Suprapubic skin (tissue), 4 donors: ENCODE results near the gene NCBP2L.

Source experiments
- POLR2A ChIP-seq, 2 donors: fragments of 450-650 bp; IDR thresholded peaks; one replicate each; pipeline ENCODE4 v1.6.1; 2017; ENCODE audit warnings: antibody characterized with exemption in 2 of 2, mild to moderate bottlenecking in 2 of 2, moderate library complexity in 2 of 2
- POLR2AphosphoS5 ChIP-seq, 3 donors: sonication (generic); formaldehyde crosslinking; IDR thresholded peaks; one replicate each; pipeline ENCODE4 v1.6.1; 2017; ENCODE audit warnings: antibody characterized with exemption in 3 of 3
- TF ChIP-seq, protein P1 (sequence below), 2 donors: fragments of 200-600 bp in 1 of 2; fragments of 450-650 bp in 1 of 2; sonication (generic) in 1 of 2; IDR thresholded peaks; one replicate each; pipeline ENCODE4 v1.5.1; 2016 to 2019; ENCODE audit warnings: antibody characterized with exemption in 2 of 2, mild to moderate bottlenecking in 1 of 2, moderate library complexity in 1 of 2

DNA sequence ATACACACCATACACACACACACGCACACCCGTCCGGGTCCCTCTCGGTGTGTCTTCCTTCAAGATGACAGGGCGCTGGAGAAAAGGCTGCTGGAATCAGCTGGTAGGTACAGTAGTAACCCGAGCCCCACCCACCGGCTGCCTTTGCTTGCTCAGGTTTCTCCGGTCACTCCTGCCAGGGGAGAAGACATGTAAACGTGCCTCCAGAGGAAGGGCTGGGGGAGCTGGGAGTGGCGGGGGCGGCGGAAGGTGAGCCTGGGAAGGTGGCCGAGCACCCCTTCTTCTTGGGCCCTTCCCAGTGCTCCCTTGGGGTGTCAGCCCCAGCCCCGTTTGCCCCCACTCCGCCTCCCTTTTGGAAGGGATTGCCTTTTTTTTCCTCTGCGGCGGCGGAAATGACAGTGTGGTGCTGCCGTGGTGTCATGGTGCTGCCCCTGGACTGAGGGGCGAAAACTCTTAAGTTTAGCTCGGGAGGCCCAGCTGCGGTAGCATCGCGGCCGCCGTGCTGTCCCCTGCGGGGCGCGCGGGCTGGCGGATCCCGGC is 48.2 kb downstream of the NCBP2L start, which contains the start of gene MID2:
- TF ChIP-seq POLR2A (IDR thresholded peaks at IDR 0.05) (no peak), POLR2AphosphoS5 (IDR thresholded peaks at IDR 0.05) (no peak)
- TF ChIP-seq, protein P1, sequence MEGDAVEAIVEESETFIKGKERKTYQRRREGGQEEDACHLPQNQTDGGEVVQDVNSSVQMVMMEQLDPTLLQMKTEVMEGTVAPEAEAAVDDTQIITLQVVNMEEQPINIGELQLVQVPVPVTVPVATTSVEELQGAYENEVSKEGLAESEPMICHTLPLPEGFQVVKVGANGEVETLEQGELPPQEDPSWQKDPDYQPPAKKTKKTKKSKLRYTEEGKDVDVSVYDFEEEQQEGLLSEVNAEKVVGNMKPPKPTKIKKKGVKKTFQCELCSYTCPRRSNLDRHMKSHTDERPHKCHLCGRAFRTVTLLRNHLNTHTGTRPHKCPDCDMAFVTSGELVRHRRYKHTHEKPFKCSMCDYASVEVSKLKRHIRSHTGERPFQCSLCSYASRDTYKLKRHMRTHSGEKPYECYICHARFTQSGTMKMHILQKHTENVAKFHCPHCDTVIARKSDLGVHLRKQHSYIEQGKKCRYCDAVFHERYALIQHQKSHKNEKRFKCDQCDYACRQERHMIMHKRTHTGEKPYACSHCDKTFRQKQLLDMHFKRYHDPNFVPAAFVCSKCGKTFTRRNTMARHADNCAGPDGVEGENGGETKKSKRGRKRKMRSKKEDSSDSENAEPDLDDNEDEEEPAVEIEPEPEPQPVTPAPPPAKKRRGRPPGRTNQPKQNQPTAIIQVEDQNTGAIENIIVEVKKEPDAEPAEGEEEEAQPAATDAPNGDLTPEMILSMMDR (IDR thresholded peaks at IDR 0.05), result no peak
